Kidney tubule cell (primary cell): ENCODE measurements around the gene EXT2.

Source experiments
- DNase-seq: peaks from one replicate; pipeline ENCODE4 v3.0.0-alpha.2; 2018; ENCODE audit warnings: low spot score

Gene EXT2

DNA sequence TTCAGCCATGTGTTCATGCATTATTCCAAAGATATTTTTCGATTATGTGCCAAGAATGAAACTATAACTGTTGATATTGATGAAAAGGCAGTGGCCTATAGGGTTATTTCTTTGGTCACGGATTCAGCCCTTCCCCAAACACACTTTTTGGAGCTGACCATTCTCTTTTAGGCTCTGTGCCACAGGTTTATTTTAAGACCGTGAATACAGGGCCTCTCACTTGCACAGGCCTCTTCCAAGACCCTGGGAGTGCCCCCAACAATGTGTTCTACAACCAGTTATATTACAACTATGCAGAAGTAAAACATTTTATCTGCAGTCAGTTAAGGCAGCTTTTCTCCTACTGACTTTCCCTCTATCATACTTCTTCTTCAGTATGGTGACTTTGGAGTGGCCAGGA is 109.9 kb downstream of the EXT2 start:
- DNase-seq = no peak

DNA sequence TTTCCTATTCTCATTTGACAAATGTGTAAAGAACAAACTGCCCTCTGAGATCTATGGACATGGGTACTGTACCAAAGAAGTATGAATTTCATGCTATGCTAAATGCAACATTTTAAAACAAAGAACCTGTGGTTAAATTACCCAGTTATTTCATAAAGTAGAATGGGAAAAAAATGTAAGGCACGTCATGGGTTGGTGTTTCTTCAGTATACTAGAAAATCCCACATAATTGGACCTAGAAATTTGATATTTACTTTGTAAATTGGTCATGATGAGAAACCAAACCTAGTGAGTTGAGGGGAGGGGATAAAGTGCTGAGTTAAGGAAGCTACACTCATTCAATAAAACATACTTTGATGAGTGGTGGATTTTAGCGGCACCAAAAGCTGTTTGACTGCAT is 110.4 kb downstream of the EXT2 start:
- DNase-seq = no peak

DNA sequence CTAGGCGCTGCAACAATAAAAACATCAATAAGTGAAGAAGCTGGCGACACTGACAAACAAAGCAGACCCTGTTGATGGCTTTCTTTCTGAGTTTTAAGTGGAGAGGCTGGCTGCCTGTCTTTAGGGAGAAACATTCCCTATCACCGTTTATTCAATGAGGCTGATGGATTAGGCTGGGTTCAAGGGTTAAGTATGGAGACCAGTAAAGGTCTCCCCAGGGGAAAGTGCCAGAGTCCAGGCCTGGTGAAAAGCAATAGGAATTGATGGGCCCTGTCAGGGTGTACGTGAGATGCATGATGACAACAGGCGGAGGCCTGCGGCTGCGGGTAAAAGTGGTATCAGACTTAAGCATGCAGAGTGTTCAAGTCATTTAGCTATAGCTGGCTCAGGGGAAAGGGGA is 111.8 kb downstream of the EXT2 start:
- no peak for DNase-seq

DNA sequence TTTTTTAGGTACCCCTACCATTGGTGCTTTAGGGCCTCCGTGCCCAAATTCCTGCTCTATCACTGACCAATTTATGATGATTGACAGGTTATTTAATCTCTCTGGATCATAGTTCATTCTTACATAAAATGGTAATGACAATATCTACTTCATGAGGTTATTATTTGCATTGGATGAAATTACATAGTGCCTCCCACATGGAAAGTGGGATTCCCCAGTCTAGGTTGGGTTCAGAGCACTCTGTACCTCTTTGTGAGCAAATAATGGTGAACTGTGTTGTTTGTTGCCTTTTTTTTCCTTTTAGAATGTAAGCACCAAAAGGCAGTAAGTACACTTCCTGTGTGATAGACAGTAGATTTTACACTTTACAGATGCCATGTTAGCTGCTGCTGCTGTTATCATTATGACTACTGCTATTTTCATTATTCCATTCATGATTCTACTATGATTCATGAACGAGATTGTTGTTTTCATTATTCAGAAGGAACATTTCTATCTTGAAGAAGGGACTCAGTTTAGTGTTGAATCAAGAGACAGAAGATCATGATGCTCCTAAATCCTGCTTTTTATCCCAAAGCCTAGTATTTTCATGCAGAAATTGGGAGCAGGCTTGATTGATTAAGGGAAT is 113.6 kb downstream of the EXT2 start:
- DNase-seq = no peak

DNA sequence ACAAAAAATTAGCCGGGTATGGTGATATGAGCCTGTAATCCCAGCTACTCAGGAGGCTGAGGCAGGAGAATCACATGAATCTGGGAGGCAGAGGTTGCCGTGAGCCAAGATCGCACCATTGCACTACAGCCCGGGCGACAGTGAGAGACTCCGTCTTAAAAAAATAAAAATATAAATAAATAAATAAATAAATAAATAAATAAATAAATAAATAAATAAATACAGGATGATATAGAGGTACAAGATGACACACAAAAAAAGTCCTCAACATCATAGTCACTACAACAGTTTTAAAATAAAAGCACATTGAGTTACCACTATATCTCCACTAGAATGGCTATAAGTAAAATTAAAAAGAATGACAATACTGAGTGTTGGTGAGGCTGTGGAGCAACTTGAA is 116.7 kb downstream of the EXT2 start:
- DNase-seq = no peak

DNA sequence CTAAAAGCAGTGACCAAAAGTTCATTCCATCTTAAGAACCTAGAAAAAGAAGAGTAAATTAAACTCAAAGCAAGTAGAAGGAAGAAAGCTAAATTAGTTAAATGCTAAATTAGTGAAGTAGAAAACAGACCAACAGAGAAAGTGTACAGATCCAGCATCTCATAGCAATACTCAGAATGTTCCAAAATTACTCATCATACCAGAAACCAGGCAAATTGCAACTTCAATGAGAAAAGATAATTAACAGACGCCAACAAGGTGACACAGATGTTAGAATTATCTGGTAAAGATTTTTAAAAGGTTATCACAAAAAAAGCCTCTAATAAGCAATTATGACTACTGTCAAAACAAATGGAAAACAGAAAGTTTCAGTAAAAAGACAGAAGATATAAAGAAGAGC is 117.7 kb downstream of the EXT2 start:
- no peak for DNase-seq

DNA sequence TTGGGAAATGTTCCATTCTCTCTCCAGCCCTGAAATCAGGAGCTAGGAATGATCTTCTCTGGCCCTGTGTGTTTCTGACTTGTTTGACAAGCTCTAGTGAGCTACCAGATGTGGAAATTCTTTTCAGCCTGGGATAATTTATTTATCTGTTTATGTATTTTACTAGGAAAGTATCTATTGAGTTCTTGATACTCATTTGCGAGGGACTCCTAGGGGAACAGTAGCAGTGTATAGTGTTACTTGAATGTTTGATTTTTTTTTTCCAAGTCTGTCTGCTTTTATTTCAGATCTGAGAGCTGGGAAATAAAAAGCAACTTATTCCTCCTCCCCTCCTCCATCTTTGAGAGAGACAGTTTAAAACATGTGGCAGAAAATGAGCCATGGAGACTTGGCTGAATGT is 122.0 kb downstream of the EXT2 start:
- no peak for DNase-seq

DNA sequence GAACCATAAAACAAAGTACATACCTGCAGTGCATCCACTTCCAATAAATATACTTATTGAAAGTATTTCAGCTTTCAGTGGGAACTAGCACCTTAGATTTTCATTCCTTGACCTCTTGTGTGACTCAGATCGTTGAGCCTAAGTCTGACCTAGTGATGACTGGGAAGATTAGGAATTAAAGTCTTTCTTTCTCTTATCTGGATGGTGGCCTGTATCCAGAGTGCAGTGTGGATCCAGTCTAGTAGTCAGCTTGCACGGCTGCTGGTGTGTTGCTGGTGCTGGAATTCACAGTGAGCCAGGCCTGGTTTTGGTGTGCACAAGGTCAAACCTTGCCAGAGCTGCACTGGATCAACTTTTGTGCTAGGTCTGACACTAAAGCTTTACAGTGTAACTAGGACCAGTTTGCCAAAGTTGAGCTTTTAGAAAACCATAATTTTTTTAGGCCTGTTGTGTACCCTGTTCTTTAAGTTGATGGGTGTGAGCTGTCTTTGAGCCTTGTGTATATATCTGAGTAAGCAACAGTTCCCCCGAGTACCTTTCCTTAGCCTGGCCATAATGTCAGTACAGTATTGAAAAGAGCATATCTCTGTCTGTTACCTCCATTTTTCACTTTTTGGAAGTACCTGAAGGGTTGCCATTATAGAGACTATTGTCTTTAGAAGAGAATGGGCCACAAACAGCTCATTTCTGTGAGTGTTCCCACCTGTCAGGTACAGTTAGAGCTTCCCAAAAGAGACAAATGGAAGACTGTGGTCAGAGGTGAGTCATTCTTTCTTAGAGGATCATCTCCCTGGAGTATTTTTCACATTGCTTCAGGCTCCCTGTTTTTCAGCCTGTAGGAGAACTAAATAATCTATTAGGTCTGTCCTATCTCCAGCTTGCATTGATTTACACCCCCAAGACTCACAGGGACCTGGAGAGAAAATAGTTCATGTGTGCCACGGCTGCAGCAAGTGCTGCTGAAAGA is 124.6 kb downstream of the EXT2 start:
- no peak for DNase-seq

DNA sequence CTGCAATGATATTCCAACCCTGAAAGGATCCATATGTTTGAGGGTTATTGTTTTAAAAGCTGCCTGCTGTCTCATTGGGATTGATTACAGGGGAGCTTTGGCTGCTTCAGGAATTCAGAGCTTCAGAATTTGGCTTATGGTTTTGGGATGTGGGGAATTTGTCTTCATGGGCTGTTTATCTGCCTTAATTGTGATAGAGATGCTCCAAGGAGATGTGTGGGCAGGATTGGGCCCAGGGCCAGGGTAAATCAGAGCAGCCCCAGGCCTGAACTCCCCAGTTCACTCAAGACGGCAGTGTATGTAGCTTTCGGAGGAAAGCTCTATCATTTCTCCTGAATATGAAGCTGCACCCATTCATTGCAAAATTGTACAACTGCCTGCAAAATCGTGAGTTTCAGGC is 126.0 kb downstream of the EXT2 start:
- DNase-seq = no peak

DNA sequence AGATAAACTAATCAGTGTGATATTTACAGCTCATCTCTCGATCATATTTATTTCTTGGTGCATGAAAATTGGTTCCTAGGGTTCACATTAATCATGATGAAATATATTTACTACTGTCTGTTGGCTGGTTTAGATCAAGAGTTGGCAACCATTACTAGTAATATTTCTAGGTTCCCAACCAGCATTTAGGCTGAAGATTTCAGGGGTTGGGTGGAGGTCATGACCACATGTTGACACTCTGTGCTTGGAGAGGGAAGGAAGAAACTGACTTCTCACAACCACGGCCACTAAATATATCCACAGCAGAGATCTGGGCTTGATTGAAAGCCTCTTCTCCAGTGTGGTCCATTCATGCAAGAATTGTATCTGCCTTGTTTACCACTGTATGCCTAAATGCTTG is 126.5 kb downstream of the EXT2 start:
- DNase-seq = no peak

DNA sequence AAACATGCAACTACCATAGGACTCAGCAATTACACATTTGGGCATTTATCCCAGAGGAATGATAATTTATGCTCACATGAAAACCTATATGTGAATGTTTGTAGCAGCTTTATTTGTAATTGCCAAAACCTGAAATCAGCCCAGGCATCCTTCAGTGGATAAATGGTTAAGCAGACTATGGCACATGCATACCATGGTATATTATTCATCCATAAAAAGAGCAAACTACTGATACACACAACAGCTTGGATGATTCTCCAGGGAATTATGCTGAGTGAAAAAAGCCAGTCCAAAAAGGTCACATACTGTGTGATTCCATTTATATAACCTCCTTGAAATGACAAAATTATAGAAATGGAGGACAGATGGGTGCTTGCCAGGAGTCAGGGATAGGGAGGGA is 127.8 kb downstream of the EXT2 start:
- no peak for DNase-seq

DNA sequence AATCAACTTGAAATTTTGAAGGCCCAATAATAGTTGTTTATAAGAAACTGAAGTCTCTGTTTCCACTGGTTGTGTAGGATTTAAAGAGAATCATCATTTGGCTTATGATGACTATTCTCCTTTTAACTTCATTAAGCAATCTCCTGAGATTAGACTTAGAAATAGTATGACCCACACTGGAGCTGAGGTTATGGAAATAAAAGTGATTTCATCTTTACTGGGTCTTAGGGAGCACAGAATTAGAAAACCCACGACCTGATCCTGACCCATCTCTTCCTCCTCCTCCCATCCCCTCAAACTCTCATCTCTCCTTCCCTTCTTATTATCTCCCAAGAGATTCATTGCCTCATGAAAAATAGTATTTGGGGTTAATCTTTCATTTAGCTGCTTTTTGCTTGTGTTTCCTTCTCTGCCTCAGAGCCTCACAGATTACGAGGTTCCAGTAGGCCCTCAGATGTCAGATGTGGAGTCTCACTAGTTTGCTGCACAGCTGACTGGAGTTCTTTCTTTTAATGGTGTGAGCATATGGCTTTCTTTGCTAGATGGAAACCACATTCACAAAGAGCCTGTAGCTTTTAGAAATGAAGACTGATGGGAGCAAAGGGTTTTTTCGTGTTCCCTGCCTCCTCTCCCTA is 129.5 kb downstream of the EXT2 start:
- DNase-seq = no peak

DNA sequence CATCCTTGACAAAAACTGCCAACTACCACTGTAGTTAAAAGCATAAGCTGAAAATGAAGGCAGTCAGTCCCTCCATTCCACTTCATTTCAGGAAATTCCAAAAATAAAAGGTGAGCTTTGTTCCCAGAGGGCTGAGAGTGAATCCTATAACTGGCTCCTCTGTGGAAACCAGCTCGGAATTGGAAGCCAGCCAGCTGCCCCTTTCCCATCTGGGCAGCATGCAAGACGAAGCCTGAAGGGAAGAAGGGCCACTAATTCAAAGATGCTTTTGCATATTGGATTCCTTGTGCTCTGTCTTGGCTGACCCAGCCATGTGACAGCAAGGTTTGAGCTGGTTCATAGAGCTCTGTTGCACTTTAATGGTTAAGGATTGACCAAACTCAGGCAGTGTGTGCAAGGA is 131.0 kb downstream of the EXT2 start:
- DNase-seq = no peak

DNA sequence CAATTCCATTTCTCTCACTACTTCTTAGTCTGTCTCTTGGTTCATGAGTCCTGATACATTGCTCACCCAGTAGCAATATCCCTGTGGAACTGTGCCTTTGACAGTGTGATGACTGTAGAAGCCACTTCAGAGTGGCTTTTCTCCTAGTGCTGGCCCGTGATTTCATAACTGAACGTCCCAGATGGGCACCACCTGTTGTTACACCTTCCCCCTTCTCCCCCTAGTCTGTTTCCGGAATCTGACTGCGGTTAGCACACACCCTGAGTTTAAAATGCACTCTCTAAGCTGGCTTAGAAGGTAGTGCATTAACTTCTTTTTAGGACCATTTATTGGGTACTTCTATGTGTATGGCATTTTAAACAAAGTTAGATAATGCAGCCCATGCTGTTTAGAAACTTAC is 131.5 kb downstream of the EXT2 start:
- DNase-seq = no peak

DNA sequence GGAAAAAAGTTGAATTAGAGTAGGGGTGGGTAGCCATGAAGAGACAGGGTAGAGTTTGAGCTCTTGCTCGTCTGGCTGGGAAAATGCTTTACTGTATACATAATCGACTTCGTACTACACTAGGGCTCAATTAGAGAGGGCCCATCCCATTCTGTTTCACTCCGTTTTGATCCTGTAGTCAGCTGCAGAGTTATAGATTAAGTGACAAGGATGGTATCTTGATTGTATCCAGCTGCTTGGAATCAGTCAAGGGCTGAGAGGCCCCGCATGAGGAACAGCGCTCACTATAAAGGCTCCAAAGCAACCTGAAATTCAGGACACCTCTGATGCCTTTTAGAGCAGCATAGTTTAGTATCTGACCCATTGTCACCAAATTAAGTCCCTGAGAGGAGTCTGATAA is 132.9 kb downstream of the EXT2 start:
- DNase-seq = no peak

DNA sequence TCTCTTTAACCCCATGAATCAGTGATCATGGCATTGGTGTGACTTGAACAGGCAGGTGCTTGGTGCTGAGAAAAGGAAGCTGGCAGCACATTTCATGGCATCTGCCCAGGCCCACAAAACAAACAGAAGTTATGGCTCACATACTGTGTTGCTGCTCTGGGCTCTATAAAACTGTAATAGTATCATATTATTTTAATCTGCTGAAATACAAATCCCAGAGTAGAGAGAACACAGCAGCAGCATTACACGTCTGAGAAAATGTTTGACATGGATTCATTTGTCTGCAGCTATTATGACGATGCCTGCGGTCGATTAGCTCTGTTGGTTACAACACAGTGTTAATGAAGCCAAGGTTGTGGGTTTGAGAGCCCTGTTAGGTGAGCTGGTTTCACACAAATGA is 133.6 kb downstream of the EXT2 start:
- DNase-seq = no peak

DNA sequence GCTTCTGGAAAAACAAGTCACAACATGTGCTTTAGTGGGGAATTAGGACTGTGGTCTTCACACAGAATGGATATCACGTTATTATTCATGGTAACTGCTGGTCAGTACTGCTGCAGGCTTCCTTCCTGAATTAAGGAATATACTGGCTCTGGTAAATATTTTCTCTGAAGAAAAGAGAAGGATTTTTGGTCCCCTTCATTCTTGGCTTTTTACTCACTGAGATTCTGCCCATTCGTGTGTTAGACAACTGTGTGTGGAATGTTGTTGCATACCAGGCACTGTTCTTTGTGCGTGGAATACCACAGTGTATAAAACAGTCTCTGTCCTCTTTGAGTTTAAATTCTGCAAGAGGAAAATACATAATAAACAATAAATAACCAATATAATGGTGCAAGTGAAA is 134.1 kb downstream of the EXT2 start:
- DNase-seq = no peak

DNA sequence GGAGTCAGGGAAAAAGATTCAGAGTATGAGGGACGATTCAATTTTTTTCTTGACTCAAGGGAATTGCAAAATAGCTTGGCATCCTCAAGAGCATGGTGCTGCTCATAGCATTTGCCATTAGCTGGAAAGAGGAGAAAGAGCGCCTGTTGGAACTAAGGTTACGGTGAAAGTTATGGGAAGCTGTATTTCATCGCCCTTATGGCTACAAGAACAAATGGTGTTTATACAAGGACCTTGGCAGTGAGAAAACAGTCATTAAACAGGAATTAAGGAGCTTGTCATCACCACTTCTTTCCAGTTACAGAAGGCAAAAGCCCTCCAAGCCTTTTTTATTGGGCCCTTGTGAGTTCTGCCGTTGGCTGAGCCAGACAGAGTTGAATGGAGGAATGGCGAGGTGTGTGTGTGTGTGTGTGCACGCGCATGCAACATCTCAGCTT is 140.3 kb downstream of the EXT2 start:
- DNase-seq = no peak

DNA sequence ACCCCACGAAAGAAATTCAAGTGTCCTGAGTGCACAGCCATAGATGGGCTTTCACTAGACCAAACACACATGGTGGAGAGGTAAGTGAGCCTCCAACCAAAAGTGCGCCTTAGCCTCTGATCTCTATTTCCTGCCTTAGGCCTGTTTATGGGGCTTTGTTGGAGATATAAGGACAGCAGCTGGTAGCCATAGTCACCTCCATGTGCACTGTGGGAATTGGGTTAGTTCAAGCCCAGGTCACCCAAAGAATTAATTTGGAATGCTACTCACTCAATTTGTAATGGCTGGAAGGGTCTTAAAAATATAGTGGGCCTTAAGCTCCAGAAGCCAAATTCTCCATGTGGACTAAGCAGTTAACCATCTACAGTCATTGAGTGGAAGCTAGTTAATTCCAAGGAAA is 140.8 kb downstream of the EXT2 start:
- DNase-seq = no peak

DNA sequence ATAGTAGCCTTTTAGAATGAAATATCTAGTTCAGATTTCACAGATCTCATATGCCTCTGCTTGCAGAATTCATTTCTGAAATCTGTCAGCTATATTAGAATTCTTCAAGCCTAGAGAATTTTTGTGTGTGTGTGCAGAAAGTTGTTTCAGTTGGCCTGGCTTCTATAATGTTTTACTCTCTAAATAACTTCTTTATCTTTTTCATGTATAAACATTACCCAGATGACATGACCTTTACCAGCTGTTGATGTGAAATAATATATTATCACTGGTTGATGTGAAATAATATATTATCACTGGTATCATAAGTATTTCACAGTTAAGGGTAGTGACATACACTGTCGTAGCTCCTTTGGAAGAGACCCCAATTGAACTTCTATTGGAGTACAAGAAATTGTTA is 141.7 kb downstream of the EXT2 start:
- DNase-seq = no peak

DNA sequence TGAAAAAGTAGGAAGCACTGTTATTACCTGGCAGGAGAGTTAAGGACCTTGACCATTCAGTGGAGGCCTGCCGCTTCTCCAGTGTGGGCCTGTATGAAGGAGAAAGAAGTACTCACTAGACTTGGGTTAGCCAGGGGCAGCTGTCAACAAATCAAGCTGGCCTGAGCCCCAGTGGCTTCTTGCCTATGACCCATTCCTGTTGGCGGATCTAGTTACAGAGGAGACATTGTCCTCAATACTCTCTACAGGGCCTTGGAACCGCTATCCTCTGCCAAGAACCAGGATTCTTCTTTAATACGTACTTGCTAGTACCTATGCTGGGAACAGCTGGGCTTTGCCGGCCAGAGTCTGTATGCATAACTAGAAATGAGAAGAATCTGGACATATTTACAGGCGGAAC is 146.4 kb downstream of the EXT2 start:
- DNase-seq = no peak

DNA sequence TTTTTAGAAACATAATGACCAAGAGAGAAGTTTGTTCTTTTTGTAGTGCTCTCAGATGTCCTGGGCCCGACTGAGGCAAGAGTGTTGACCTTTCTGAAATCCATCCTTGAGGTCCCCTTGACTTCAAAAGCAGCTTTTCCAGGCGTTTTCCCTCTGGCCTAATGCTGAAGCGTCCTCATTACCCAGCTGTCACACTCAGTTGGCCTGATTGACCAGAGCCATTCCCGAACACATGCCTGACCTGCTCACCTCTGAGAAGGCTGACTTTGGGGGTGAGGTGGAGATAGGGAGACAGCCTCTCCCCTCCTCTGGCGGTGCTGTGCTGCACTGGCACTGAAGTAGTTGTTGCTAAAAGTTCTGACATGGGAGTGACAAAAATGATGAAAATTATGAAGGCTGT is 147.6 kb downstream of the EXT2 start:
- no peak for DNase-seq
